T-helper 2 cell (primary cell): Measurements from ENCODE around the gene DPH1.

ENCODE experiments used
- DNase-seq, 5 experiments: peaks; one replicate each; pipeline versions ENCODE4 v3.0.0 to v3.0.0-alpha.2; 2012 to 2022

The DPH1 gene

GRCh38 chr17:2082003-2082781, 52.2 kb downstream of the DPH1 start:
- DNase-seq: no peak

- DNase-seq: no peak
Measured at GRCh38 chr17:2083613-2084035, 53.7 kb downstream of the DPH1 start.

DNA sequence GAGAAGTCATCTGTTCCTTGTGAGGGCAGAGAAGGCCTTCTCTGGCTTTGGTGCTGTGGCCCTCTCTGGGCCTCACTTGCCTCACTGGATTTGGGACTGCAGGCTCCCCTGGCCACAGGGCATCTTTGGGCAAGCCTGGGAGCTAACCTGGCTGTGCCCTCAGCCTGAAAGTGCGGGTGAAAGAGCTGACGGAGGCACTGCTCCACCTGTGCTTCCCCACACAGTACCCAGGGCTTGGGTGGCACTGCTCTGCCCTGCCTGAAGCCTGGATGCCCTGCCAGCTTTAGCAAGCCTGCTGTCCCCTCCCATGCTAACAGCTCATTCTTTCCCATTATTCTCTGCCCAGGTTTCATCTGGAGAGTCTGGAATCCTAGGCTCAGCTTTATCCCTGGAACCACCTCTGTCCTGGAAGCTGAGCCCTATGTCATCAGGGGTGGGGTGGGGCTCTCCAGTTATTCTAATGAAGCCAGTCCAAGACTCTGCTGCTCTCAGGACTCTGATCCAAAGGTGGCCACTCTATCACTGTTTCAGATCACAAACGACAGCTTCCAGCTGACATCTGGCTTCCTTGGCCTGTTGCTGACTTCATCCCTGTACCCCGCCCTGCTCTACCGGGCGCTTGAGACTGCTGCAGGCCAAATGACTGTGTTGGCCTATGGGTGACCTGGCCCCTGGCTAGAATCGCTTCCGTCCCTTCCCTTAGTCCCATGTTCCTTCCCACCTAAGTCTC, 54.2 kb downstream of the DPH1 start:
- no peak for DNase-seq

- DNase-seq: no peak
Measured at GRCh38 chr17:2084766-2085647, 55.1 kb downstream of the DPH1 start.

- DNase-seq: no peak
Measured at GRCh38 chr17:2085648-2085949, 55.6 kb downstream of the DPH1 start.

GRCh38 chr17:2086306-2086705, 56.4 kb downstream of the DPH1 start:
- DNase-seq: no peak

DNA sequence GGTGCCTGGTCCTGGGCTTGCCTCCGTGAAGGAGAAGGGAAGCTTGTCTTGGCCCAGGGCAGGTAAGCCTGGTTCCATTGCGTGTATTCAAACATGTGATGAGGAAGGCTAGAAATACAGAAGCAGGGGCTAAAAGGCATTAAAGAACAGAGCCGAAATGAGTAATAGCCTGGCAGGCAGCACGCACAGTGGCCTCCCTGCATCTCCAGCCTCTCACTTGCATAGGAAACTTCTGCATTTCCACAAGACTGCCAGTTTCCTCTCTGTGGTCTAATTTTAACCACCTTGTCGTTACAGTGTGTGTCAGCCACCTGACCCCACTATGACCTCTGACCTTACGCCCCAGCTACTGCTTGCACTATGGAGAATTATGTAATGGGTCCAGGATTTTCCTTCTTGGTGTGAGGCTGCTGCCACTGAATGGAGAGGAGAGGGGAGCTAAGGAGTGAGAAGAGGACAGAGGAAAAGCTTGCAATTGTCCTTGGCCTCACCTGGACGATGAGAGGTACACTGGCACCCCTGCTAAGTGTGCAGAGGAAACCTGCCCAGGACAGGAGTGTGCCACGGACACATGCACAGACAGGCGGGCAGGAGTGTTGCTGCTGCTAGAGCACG, 57.8 kb downstream of the DPH1 start:
- peak in 3 of 5 experiments; percentile 26 to 88 (median 27) for DNase-seq

- DNase-seq: no peak
Measured at GRCh38 chr17:2089021-2089422, 59.1 kb downstream of the DPH1 start.

DNA sequence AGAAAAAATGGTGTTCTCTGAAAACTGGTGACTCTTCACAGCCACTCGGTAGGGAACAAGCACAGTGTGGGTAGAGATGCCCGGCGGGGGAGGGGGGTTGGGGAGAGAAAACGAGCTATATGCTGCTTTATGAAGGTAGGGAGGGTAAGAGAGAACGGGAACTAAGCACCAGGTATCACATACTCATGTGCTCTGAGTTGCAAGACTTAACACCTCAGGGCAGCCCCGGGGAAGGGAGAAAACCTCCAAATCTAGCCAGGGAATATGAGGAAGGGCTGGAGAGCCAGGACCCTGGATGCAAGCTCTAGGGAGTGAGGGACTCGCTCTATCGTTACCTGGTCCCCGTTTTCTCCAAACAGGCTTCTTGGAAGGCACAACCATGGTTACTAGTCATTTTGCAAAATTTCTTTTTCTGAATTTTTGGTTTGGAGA, 60.3 kb downstream of the DPH1 start:
- DNase-seq: no peak

GRCh38 chr17:2090804-2091534, 61.0 kb downstream of the DPH1 start:
- no peak for DNase-seq

GRCh38 chr17:2092253-2092652, 62.3 kb downstream of the DPH1 start:
- no peak for DNase-seq

DNA sequence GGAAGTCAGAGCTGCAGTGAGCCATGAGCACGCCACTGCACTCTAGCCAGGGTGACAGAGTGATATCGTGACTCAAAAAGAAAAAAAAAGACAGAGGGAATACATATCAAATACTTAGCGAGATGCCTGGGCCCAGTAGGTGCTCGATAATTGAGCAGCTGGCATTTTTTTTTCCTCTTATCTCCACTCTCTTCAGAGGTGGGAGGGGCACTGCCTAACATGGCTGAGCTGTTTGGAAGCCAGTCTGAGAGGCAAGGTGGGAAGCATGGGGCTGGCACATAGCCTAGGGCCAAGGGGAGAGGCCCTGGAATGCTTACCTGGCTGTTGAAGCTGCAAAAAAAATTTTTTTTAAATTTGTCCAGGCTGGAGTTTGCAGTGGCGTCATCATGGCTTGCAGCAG, 63.4 kb downstream of the DPH1 start:
- DNase-seq: no peak
